NCI-H510A treated with DMSO at 0.1 percent for 48 hours (cell line): ENCODE results near the gene SIM1.
A peak's percentile ranks its signal among the peaks of the same experiment; 100 is the strongest.
"Not testable (repeated sequence)": the region's sequence is repeated elsewhere in the genome, so short reads cannot be mapped to it uniquely, and the experiment has no call there.

Experiments used
- DNase-seq: peaks from one replicate; lab custom pipeline; 2025; lab: John Stamatoyannopoulos, UW

The SIM1 gene

GRCh38 chr6:100426744-100427338 is 37.9 kb downstream of the SIM1 start:
- DNase-seq, result no peak

- no peak for DNase-seq
These were observed 38.5 kb downstream of the SIM1 start for GRCh38 chr6:100426241-100426640.

- no peak for DNase-seq
These were observed 44.0 kb downstream of the SIM1 start for GRCh38 chr6:100420711-100421110.

DNA sequence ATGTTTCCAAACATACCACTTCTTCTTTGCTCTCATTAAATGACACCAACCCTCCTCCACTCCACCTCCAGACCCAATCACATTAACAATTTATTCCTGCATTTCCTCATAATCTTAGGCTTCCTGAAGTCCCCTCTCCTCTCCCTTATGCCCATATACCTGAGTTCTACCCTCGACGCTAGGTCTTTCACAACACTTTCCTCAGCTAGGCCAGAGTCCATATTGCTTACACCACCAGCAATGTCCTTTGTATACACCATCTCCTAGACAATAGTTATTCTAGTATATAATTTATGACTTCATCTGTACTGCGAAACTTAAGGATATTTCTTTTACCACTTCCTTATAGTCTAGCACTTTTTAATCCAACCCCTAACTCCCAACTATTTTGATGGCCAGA is 47.7 kb downstream of the SIM1 start:
- no peak for DNase-seq

- DNase-seq, result no peak
These were observed 49.0 kb downstream of the SIM1 start for GRCh38 chr6:100415768-100416167.

DNA sequence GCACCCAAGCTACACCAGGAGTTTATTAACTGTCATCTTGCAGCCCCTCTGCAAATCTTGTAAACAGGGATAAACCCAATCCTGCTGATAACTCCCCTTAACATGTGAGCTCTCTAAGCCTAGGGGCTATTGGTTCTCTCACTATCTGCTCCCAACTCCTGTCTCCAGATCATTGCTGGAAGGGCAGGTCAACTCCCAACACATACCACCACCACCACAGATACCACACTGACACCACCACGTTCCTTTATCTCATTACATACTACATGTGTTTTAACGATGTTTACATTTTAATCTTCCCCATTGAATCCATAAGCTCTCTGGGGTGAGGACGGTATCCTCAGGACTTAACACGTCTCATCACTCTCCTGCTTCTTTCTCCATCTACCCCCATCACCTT is 51.8 kb downstream of the SIM1 start:
- no peak for DNase-seq

GRCh38 chr6:100404051-100404450 is 60.7 kb downstream of the SIM1 start:
- no peak for DNase-seq

DNA sequence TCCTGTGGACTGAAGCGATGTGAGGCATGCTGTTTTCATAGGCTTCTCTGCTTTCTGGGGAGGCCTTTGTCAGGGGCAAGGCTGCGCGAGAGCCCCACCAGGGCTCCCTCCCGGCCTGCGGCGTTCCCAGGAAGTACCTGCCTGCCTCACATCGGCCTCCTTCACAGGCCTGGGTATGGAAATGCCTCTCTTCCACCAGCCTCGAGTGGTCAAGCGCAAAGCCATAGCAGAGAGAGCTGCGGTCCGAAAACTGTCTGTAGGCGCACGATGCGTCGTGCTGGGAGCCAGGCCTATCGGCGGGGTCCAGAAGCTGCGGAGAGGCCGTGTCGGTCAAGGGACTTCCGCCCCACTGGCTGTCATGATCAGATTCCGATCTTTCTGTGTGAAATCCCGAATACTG is 71.2 kb downstream of the SIM1 start:
- no peak for DNase-seq

DNA sequence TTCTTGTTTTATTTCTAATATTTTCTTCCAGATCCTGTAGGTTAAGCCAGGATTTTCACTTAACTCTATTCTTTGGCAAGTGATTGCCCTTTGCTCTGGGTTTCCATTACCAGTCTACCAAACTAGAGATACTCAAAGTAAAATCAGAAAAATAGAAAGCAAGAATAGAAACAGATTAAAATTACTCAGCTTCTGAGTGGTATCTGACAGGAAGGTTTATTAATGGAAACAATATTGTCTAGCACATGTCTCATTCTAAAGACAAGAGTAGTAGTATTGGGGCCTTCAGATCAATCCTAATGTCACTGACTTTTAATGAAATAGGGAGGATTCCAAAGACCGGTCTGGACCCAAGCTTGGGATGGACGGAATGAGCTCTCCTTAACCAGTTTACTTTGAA is 72.3 kb downstream of the SIM1 start:
- no peak for DNase-seq

- no peak for DNase-seq
These were observed 75.7 kb downstream of the SIM1 start for GRCh38 chr6:100388868-100389519.

GRCh38 chr6:100382767-100383195 is 81.9 kb downstream of the SIM1 start:
- DNase-seq, result no peak

DNA sequence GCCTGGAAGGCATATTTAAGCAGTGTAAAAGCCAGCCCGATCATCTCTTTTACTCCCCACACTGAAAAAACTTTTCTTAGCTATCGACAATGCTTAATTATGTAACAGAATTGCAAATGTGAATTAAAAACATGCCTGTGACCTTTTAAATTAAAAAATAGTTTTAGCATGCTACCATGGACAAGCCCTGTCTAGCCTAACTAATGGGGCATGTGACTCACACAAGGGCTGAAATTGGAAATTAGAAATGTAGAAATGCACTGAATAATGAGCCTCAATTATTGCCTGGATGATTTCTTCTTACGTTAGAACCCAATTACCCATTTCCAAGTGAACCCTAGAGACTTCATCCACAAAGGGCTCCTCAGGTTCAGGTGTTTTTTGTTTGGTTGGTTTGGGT is 82.7 kb downstream of the SIM1 start:
- no peak for DNase-seq

DNA sequence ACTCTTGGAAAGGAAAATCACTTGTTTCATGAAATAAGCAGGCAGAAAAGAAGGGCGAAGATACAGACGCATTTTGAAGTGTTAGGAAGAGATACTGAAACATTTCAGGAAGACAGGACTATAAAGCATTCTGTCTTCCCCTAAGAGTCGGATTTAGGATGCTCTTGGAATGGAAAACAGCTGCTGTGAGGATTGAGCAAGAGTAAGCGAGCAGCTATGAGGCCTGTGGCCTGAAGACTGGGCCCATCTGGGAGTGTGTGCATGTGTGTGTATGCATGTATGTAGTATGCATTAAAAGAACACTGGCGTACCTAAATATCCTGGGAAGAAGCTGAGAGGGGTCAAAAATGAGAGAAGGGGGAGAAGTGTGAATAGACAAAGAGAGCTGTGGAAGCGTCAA is 83.6 kb downstream of the SIM1 start:
- no peak for DNase-seq

DNA sequence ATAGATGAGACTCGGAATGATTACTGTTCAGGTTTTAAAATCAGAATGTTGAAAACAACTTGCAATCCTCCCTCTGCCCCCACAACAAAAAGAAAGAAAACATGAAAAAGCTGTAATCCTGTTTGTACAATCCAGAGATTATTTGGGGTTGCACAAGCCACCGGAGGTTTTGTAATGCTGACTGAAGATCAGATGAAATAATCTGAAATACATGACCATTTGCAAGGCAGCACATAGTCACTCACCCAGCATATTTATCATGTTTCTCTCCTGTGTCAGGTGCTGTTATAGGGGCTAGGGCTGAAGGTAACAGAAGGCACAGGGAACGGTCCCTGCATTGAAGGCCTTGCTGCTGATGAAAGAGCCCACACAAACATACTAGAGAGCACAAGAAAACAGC is 85.3 kb downstream of the SIM1 start:
- DNase-seq, result no peak

DNA sequence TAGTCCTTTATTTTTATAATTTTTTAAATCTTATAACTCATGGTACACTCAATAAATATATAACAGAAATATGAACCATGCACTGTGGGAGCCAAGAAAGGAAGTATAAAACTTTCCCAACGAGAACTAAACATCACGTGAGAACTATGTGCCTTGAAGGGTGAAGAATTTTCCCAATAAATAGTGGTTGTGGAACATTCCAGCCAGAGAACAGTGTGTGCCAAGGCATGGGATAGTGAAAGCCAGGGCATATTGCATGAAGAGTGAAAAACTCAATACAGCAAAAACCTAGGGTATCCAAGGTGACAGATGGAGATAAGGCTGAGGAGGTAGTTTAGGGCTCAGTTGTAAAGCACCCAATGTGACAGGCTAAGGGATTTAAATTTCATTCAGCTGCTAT is 86.1 kb downstream of the SIM1 start:
- DNase-seq, result no peak

GRCh38 chr6:100376103-100376502 is 88.6 kb downstream of the SIM1 start:
- peak; percentile 24 for DNase-seq

- peak; percentile 5 for DNase-seq
These were observed 92.2 kb downstream of the SIM1 start for GRCh38 chr6:100372326-100373091.

- peak; percentile 0 for DNase-seq
These were observed 93.1 kb downstream of the SIM1 start for GRCh38 chr6:100371591-100371990.

GRCh38 chr6:100370265-100370664 is 94.5 kb downstream of the SIM1 start:
- no peak for DNase-seq

- no peak for DNase-seq
These were observed 98.3 kb downstream of the SIM1 start for GRCh38 chr6:100366419-100366818.

DNA sequence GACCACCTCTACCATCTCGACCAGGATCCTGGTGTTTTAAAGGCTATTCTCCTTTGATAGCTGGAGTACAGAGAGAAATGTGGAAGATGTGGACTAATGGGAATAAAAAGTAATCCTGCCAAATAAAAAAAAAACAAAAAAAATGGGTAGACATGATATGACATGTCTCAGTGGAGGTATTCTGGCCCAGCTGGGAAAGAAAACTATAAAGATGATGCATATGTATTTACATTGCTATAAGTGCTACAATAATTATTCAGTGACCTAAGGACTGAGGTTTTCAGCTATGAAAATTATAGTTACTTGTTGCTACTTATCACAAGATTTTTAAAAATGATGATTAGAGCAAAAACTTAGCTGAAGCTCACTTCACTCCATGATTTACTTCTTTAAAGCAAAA is 101.1 kb downstream of the SIM1 start:
- no peak for DNase-seq

DNA sequence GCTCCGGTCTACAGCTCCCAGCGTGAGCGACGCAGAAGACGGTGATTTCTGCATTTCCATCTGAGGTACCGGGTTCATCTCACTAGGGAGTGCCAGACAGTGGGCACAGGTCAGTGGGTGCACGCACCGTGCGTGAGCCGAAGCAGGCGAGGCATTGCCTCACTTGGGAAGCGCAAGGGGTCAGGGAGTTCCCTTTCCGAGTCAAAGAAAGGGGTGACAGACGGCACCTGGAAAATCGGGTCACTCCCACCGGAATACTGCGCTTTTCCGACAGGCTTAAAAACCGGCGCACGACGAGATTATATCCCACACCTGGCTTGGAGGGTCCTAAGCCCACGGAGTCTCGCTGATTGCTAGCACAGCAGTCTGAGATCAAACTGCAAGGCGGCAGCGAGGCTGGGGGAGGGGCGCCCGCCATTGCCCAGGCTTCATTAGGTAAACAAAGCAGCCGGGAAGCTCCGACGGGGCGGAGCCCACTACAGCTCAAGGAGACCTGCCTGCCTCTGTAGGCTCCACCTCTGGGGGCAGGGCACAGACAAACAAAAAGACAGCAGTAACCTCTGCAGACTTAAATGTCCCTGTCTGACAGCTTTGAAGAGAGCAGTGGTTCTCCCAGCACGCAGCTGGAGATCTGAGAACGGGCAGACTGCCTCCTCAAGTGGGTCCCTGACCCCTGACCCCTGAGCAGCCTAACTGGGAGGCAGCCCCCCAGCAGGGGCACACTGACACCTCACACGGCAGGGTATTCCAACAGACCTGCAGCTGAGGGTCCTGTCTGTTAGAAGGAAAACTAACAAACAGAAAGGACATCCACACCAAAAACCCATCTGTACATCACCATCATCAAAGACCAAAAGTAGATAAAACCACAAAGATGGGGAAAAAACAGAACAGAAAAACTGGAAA is 109.7 kb downstream of the SIM1 start:
- DNase-seq, result not testable (repeated sequence)
